DMS153 treated with DMSO at 0.1 percent for 48 hours (cell line): ENCODE measurements around the gene SH3RF3.

Source experiments
- DNase-seq: peaks from one replicate; lab custom pipeline; 2025; ENCODE audit not compliant: unreplicated experiment; lab: John Stamatoyannopoulos, UW

Gene SH3RF3

DNA sequence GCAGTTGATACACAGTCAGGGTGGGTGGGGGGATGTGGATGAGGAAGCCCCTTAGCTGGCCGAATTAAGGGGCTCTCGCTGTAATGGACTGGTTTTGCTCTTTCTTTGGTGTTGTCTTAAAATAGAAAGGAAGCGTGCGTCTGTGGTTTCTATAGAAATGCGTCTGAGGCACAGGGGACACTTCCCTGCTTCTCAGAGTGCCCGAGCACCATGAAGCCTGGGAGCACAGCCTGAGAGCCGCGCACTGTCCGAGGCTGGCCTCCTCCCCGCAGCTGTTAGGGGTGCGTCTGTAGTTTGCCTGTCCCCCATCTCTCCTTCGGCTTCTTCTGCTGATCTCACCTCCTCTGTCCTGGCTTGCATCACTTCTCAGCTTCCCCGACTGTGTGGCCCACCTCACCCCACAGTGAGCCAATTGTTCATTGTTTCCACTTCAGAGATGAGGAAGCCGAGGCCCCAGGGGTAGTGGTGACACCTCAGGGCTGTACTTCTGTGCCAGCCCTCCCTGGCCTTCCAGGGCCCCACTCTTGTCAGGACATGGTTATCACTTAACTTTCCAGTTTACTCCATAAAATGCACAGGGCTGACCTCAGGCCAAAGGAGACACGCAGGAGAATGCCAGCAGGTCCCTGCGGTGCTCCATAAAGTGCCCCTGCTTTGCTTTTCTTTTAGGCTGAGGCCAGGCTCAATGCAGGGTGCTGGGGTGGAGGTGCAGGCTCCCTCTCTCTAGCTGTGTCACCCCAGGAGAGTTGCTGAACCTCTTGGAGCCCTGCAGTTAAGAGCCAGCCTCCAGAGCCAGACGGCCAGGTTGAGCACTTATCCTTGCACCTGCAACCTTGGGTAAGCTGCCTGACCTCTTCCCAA is 274.2 kb downstream of the SH3RF3 start:
- no peak for DNase-seq

DNA sequence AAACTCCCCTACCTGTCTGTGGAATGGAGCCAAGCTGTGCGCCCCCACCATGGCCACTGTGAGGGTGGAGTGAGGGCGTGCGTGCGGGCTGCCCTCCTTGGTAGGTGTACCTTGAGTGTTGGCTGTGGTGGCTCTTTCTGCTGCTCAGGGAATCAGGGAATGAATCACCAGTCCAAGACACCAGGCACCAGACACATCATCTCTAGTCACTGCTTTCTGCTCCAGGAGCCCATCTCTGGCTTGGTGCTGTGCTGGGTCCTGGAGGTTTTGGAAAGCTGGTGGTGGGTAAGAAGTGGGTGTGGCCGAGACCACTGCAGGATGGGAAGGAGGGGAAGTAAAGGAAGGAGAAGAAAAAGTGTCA is 274.8 kb downstream of the SH3RF3 start:
- DNase-seq = no peak

DNA sequence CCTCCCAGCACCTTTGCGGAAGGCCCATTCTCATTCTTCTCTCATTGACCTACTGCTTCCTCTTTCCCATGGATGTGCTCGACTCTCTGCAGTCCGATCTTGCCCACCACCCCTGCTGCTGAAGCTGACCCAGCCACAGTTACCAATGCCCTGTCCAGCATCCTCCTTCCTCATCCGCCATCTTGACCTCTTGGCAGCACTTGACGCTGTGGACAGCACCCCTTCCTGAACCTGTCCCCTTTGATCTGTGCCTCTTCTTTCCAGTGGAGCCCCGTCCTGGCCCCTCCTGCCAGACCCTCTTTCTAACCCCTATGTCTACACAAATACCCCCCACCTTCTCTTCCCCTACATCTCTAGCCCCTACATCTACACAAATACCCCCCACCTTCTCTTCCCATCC is 275.7 kb downstream of the SH3RF3 start:
- no peak for DNase-seq

DNA sequence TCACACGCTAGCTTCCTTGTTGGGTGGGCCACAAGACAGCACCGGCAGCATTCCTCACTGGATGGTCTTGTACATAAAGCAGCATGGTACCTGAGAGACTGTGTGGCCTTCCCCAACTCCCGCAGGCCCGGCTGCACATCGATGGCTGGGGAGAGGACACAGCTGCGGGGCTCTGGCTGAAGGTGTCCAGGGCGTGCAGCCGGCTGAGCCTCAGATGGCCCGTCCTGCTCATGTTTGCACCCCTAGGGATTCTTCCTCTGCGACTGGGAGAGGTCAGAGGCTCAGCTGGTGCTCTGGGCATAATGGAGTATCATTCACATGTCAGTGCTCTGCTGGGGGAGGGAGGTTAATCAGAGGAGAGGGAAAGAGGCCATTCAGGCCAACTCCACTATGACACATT is 276.9 kb downstream of the SH3RF3 start:
- no peak for DNase-seq

DNA sequence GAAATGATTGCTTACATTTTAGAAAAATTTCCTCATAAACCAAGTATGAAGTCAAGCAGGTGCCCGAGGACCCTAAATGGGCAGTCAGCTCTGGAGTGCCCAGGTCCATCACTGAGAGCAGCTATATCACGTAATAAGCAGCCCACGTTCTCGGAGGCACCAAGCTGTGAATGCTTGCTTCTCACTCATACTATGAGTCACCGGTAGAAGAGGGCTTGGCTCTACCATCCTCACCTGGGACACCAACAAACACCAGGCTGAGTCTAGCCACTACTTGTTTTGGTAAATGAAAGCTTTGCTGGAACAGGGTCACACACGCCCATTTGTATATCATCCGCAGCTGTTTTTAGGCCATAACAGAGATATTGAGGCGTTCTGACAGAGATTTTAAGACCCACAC is 277.3 kb downstream of the SH3RF3 start:
- no peak for DNase-seq

DNA sequence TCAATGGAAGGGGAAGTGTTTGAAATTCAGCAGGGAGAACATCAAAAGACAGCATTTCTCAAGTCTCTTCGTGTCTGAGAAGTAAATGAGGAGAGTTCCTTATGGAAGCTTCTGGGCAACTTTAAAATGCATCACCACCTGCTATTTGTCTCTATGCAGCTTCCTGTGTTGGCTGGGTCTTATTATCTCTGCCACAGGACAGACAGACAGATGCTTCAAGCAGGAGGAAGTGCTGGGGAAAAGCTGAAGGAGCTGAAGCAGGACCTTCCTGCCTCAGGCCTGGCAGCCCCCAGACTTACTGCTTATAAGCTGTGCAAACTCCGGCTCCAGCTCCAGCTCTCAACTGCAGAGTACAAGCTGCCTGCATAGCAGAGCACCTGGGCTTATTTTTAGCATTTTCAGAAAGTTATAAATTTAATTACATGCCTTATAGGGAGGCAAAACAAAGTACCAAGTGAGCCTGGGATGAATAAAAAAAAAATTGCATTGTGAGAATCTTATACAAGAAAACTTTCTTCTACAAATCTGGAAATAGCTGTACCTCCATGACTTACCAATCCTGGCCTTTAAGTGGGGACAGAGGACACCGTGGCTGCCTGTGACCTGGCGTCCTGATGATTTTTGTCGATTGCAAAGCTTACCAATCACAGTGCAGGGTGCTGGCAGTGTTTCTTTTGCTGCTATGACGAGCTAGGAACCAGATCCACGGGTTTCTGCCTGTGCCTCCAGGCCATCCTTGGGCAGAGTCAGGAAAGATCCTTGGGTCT is 278.5 kb downstream of the SH3RF3 start:
- DNase-seq = no peak

DNA sequence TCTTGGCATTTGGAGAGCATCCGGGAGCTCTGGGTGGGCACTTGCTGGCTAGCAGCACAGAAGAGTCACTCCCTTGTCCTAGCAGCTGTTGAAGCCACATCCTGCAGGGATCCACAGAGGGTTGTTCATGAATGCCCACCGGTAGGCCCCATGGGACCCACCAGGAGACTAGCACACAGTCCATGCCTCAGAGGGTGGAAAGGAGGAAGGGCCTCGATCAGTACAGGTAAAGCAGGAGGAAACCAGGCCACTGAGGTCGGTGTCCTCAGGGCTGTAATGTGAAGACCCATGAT is 279.0 kb downstream of the SH3RF3 start:
- DNase-seq = no peak

DNA sequence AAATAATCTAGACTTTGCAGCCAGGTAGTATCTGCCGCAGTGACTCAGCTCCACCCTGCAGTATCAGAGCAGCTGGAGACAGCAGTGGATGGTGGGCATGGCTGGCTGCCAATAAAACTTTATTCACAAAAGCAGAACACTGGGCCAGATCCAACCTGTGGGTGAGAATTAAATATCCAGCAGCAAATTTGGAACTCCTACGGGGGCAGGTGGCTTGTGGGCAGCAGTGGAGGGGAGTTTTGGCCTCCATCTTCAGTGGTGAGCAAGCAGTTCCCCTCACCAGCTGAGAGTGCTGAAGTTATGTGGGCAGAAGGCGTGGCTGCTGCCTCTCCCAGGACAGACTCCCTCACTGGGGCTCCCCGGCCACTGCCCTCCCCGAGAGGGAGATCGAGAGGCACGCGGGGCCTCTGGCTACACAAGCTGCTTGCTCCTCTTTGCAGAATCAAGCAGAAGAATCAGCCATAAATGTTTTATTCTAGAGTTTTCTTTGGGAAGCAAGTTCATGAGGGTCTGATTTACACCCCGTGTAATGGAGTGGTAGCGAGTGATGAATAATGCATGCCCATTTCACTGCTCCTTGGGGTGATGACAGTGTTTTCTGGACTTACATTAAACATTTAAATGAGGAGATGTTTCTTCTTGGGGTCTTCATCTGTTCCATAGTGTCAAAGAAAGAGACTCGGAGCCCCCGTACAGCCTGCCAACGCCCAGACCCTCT is 280.5 kb downstream of the SH3RF3 start:
- no peak for DNase-seq

DNA sequence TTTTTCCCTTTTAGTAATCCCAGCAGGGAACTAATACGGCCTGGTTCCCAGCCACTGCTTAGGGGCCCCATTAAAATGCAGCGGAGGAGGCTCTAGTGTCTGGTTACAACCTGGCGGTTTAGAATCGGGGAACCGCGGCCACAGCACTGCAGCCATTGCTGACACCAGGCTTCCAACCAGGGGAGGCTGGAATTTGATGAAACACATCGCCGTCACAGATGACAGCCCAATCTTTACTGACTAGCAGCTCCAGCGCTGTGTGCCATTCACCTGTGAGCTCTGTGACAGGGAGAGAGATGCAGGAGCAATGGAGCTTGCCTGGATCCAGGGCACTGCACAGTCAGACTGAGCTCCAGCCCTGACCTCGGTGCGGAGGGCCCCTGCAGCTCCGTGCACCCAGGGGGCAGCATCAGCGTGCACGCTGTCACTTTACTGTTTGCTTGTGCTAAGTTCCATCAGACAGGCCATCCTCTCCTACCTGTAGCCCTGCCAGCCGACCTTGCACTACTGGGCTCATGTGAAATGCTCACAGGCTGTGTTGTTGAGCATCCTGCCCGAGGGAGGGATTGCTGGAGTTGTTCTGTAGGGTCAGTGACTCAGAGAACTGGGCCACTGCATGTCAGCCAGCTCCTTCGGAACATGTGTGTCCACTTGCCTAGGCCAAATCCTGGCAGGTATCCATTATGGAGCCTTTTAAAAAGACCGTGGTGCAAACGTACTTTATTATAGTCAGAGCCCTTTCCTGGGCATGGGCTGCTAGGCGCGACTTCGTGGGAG is 281.2 kb downstream of the SH3RF3 start:
- no peak for DNase-seq

DNA sequence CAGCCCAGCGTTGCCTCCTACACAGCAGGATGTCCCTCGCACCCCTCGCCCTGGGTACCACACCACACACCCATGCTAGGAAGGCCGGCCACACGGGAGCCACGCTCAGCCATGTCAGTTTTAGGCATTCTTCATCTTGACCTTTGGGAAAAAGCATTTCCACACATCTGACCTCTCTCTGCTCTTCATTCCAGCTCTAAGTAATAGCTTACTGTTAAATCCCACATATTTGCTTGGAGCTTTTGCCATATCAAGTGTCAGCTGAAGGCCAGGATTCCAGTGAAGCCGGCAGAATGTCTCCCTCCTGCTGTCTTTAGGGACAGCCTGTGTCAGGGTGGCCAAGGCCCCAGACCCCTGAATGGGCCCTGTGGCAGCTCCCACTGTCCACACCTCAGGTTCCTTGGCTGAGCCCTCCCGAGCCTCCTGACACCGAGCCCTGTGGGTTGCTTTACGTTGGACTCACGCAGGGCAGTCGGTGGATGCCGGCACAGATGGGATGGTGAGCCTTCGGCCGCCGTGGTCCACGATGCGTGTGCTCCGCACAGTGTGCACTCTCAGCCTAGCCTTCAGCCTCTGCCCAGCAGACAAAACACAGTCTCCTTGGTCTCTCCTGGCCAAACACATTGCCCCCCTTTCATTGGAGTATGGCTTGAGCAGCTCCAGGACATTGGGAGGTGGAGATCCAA is 282.8 kb downstream of the SH3RF3 start:
- DNase-seq = no peak

DNA sequence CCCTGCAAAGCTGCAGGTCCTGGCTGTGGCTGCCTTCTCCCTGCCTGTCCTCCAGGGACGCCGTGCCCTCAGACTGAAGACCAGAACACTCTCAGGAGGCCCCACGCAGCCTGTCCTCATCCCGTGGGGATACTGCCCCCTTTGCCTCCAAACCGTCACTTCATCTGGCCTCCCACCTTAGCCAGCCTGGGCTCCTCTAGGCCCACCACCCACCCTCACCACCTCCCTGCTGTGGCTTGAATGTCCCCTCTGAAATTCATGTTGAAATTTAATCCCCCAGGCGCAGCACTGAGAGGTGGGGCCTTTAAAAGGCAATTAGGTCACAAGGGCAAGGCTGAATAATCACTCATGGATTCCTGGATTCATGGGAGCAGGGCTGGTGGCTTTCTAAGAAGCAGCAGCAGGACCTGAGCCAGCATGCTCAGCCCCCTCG is 286.6 kb downstream of the SH3RF3 start:
- no peak for DNase-seq

DNA sequence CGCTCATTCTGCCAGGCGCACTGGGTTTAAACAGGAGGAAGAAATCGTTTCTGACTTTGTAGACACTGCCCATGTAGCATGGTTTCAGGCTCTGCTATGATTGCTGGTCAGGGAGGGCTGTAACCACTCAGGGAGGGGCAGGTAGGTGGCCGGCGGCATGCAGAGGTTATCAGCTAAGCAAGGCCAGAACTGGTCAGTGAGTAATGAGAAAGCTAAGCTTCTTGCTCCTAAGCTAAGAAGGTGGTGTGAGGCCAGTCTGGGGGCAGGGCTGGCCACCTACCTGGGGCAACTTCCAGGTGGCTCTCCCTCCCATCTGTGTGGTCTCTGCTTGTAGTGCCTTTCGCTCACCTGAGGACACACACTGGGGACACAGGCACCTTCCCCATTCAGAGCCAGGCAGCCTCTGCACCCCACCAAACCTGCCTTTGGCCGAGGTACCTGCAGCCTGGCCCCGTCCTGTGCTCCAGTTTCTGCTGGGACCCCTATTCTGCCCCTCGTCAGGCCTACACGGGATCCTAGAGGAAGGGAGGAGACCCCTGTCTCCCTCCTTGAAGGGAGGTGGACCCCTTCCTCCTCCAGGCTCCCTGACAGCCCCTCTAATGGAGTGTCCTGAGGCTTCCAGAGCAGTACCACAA is 288.8 kb downstream of the SH3RF3 start:
- no peak for DNase-seq

DNA sequence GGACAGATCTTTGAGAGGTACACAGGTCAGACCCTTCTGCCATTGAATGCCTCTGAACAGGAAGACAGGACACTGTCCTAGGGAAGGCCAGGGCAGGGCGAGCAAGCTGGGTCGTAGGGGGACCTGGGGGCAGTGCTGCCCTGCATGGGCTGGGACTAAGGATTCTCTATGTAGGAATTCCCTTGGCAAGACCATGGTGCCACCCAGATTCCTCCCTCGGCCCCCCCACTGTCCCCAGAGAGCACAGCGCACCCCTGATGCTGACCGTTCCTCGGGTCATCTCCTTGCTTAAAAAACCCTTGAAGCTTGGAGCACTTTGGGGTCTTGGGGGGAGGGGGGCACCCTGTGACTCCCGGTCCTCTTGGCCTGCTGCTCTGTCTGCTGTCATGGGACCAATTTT is 289.7 kb downstream of the SH3RF3 start:
- DNase-seq = no peak

DNA sequence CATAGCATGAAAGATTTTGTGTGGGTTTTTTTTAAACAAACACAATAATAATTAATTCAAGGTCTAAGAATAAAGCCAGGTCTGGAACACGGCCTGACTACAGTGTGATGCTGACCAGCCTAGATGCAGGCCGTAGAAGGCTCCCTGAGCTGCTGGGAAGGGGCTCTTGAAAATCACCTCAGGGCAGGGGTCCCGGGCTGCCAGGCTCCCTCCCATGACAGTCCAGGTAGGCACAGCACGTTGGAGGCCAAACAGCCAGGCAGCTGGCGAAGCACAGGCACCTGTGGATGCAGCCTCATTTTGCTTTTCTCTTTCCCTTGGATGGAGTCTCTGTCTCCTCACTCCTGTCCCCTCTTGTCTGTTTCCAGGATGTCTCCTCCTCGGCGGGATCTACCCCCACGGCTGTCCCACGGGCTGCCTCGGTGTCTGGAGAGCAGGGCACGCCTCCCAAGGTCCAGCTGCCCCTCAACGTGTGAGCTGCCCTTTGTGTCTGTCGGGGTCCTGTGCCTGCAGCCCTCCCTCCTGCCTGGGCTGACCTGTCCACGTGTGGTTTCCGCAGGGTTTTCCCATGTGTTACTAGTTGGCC is 290.3 kb downstream of the SH3RF3 start:
- no peak for DNase-seq

DNA sequence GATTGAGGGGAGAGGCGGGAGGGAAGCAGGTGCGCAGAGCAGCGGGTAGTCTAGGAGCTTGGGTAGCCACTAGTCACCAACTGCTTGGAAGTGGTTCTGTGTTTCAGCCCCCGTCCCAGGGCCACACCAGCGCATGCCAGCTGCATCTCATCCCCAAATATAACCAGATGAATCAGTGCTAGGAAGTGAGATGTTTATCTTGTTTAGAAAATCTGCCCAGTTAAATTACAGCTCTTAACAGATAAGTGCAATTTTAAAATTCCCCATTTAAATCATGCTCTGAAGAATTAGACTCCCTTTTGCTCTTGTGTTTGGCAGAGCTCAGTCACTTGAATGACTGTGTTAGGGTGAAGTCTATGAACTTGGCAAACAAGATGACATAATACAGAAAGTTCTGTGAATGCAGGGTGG is 291.0 kb downstream of the SH3RF3 start:
- DNase-seq = no peak

DNA sequence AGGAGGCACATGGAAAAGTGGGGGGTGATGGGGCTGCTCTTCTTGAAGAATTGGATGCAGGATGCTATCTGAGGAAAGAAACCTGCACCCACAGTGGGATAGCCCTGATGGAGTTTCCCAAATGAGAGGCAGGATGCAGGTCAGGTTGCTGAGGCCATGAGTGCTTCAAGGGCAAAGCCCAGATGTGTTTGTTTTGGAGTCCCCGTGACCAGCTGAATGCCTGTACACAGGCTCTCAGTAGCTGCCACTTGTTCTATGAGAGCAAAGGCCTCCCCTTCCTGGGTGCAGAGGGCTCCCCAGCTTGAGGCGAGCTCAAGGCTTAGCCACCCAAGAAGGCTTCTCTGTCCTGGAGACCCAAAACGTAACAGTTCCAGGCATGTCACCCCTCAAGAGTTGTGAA is 292.1 kb downstream of the SH3RF3 start:
- no peak for DNase-seq

DNA sequence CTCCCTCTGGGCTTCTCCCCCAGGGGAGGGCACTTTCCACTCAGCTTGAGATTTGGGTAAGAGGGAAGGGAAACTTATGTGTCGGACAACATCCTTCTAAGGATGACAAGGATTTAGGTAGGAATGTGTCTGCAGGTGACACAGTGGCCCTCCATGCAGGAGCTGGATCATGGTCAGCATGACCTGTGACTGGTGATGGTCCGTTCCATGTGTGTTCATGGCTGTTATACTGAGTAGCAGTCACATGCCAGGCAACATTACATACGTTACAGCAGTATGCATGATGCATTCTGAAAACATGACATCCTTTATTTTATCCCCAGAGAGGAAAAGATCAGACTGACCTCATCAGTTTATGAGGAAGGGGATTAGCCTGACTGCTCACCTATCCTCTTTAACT is 292.6 kb downstream of the SH3RF3 start:
- DNase-seq = no peak

DNA sequence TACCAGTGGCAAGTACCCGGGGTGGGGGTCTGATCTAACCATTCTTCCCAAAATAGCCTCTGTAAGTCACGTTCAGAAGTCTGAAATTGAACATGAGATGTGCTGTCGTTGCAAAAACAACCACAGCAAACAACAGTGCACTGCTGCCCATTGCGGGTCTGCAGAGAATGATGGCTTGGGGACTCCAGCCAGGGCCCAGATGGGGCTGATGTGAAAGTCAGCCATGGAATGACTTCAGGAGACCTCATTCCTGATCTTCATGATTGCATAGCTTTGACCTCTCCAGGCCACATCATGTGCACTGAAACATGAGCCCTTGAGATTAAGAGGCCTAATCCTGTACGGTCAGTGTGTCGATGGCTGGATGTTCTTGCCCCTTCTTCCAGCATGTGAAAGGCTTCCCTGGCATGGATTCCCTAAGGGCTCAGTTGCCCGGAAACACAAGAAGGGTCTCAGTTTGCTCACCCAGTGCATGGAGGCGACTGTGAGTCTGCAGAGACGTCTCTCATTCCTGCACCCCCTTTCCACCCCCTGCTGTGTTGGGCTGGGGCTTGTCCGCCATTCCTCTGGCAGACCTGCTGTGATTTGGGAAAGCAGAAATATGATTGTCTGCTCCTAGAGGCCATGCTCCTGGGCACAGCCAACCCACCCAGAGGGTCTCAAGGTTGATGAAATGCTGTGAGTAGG is 293.2 kb downstream of the SH3RF3 start:
- DNase-seq = no peak

DNA sequence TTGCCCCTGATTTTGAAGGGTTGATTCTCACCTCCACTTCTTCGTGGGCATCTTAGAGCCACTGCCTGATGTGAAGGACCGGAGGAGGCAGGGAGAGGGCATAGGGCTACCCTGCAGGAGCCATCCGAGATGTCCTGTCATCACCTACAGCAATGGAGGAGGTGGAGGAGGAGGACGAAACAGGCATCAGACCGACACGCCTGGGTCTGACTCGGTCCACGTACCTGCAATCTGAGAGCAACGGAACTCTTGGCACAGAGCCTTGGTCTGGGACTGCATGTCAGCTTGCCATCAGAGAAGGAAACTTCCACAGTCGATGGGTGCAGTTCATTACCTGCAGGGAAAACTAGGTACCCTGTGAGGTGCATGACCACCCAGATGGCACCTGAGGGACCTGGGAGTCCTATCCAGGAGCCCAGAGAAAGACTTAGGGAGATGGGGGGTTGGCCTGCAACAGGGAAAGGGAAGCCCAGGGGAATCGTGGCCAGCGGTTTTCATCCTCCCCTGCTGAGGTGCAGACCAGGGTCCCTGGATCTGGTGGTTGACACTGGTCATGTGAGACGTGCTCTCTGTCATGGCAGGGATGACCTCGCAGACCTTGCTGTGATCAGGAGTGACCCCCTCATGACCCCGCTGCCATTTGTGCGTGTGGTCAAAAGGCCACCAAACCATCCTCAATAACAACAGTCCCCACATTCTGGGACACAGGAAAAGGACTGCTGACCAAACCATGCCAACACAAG is 293.9 kb downstream of the SH3RF3 start:
- DNase-seq = no peak
